GM08714 (cell line): ENCODE data around the gene UPF2.

Experiments
- H3K4me3 ChIP-seq: fragments of 200-500 bp; sonication (Bioruptor generic); 2 replicates; pipeline ENCODE4 v1.5.1; 2014; ENCODE audit warnings: mild to moderate bottlenecking, low read length, inconsistent platforms
- ZNF274 ChIP-seq: IDR thresholded peaks from 2 replicates; pipeline ENCODE4 v1.6.1; 2012; ENCODE audit warnings: mild to moderate bottlenecking, low read depth, low read length

UPF2 gene

DNA sequence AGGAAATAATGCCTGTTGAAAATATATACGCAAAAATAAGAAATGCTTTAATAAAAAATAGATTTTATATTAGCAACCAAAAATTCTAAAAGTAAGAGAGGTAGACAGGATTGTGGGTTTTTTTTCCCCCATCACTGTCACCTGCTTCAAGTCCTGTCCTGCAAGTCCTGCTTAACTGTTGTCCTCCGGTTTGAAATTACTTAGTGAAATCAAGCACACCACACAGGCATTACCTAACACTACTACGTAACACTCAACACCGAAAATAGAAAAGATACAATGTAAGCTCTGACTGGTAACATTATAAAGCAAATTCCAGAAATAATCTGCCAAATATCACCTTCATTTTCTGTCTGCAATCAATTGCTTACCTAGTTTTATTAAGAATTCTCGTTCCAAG, 90.9 kb downstream of the UPF2 start:
- H3K4me3 ChIP-seq: no peak overlapping the region
- TF ChIP-seq ZNF274: no peak

DNA sequence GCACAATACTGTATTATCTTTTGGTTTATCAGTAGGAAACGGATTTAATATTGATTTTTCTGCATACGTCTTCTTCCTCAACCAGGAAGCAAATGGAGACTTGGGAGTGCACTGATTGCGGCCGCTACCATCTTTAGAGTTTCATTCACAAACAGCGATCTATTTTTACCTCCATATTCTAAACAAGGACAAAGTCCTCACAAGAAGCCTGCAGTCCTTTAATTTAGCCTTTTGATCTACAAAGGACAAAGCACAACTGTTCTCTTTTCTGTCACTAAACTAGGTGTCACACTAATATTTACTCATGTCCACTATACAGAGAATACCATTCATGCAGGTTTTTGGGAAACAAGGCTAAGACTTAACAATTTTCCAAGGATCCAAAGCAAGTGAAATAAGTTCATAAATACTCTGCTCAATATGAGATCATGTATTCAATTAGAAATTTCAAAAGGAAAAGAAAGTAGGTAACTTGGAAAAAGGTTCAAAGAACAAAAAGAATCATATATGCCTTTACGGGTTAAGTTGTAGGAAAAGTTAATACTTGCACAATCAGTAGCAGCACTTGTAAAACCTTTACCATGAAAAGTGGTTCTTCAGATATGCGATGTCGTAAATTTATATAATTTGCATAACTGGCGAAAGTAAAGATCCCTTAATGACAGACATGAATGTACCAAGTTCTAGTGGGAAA, 92.1 kb downstream of the UPF2 start:
- no peak overlapping the region for H3K4me3 ChIP-seq
- TF ChIP-seq ZNF274: no peak

DNA sequence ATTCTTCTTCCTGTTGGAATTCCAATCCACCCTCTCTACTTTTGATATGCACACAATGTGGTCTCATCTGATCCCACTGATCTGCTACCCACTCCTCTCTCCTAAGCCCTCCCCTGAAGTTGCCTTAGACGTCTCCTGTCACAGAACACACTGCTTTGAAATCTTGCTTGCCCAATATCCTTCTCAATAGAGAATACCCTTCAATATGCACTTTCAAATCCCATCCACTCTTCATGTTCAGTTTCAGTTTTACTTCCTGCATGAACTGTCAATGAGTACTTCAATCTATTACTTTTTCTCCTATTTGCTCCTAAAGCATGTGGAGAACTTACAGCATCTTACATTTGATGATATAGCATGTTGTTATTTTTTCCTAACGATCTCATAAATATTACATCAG, 93.5 kb downstream of the UPF2 start:
- H3K4me3 ChIP-seq: no peak overlapping the region
- TF ChIP-seq ZNF274: no peak

DNA sequence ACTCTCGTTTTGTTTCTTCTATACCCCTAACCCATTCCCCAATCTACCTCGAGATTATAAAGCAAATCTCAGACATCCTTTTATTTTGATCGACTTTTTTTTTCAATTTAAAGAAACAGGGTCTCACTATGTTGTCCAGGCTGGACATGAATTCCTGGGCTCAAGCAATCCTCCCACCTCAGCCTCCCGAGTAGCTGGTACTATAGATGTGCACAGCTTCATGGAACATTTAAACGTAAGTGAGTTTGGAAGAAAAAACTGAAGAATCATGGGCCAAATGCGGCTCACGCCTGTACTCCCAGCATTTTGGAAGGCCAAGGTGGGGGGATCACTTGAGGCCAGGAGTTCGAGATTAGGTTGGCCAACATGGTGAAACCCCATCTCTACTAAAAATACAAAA, 96.0 kb downstream of the UPF2 start:
- TF ChIP-seq ZNF274: no peak

DNA sequence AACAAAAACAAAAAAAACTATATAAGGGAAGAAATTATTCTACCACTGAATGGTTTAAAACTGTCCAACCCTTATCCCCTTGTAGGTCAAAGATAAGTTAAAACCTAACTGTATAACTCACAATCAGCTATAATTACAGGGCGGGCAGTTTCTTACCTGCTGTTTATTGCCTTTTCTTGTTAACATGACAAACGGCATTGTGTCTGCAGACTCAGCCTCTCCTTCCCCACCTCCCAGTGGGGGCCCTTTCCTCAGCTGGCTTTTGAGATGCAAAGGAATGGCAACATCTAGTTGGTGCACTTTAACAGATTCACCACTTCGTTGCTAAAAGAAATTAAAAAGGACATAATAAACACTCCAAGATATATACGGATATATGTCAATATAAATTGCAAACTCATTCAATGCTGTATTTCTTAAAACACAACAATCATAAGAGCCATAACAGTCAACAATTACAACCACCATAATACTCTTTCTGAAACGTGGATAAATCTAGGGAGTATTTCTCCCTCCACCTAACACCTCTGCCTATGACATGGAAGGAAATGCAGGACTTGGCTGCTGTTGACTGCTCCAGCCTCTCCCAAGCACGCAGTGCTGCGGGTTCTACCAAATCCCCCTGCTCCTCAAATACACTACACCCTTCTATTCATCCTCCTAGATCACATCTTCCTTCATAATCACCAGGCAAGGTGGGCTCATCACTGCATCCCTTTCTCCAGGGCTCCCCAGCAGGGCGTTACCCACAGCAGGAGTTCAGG, 106.0 kb downstream of the UPF2 start:
- TF ChIP-seq ZNF274: no peak
- no peak overlapping the region for H3K4me3 ChIP-seq

More for the DNA sequence above, 96.0 kb downstream of the UPF2 start:
- H3K4me3 ChIP-seq: no peak overlapping the region

DNA sequence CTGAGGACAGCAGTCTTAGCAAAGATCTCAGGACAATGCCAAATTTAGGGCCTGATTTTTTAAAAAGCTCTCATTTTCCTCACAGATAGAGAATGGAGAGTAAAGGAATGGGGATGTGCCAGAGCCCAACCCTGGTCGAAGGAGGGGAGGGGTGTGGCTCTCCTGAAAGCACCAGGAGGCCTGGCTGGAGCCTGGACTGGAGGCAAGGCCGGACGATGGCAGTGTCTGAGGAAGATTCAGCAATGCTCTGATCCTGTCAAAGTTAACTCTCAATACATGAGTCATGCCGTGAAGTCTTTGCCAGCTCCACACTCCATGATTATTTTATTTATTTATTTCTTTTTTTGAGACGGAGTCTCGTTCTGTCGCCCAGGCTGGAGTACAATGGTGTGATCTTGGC, 108.3 kb downstream of the UPF2 start:
- H3K4me3 ChIP-seq: no peak overlapping the region
- no peak for TF ChIP-seq ZNF274

DNA sequence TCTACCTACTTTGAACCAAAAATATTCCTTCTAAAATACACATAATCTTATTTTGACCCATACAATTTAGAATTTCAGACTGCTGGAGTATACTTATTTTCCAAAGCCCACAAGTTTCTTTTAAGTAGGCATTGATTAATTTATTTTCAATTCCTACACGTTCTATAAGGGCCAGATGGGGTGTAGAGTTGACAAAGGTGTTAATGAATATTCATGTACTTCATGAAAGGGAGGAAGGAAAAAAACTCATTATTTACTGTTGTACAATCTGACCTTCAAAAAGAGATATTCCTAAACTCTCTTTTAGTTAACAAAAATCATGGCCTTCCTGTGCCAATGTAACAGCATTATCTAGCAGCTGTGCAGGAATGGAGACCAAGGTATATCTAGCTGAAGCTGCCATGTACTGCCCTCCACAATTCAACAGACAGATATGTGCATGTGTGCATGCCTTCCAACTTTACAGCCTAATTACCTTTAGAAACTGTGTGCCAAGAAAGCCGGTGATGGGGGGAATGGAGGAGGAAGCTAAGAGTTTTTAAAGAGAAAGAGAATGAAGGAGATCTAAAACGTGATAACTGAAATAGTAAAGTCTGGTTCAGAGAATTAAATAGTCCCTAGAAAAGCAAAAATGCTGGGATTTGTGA, 108.9 kb downstream of the UPF2 start:
- no peak for TF ChIP-seq ZNF274
- no peak overlapping the region for H3K4me3 ChIP-seq

DNA sequence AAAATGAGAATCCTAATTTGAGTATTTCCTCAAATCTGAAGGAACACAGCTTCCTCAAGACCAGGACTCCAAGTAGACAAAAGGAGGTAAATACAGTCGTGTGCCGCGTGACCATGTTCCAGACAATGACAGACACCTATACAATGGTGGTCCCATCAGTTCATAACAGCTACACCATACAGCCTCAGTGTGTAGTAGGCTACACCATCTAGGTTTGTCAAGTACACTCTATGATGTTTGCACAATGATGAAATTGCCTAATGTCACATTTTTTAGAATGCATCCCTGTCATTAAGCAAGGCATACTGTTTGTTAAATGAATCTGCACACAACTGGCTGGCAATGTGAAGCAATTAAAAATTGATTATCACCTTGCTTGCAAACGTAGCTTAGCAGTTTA, 111.6 kb downstream of the UPF2 start:
- H3K4me3 ChIP-seq: no peak overlapping the region
- no peak for TF ChIP-seq ZNF274

DNA sequence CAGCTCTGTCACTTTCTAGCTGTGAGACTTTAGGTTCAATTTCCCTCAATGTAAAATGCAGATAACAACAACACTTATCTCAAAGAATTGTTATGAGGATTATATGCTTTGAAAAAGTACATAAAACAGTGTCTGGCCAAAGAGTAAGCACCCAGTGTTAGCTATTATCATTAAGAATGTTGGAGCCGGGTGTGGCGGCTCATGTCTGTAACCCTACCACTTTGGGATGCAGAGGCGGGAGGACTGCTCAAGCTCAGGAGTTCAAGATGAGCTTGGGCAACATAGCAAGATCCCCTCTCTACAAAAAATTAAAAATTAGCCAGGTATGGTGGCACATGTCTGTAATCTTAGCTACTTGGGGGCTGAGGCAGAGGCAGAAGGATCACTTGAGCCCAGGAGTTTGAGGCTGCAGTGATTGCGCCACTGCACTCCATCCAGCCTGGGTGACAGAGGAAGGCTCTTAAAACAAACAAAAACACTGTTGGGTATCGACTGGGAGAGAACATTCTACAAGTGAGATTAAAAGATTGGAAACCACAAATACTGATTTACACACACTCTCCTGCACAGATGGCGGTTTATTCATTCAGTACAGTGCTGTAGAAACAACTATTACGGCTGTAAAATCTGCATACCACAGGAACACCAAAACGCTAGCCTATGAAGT, 112.2 kb downstream of the UPF2 start:
- no peak for TF ChIP-seq ZNF274
- H3K4me3 ChIP-seq: no peak overlapping the region

DNA sequence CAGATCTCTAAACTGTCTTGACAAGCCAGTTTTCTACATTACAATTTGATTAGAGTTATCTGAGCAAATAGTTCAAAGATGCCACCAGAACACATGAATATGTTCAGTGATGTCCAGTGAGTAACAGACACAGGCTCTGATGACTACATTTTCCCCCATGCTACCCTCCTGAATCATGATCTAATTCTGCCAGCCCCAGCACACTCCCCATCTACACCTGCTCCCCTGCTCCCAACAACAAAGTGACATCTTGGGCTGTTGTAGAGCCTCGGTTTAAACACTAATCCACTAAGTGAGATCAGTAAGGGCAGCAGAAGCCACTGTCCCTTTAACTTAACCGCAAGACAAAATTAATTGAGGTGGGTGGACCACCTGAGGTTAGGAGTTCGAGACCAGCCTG, 114.9 kb downstream of the UPF2 start:
- H3K4me3 ChIP-seq: no peak overlapping the region
- TF ChIP-seq ZNF274: no peak

DNA sequence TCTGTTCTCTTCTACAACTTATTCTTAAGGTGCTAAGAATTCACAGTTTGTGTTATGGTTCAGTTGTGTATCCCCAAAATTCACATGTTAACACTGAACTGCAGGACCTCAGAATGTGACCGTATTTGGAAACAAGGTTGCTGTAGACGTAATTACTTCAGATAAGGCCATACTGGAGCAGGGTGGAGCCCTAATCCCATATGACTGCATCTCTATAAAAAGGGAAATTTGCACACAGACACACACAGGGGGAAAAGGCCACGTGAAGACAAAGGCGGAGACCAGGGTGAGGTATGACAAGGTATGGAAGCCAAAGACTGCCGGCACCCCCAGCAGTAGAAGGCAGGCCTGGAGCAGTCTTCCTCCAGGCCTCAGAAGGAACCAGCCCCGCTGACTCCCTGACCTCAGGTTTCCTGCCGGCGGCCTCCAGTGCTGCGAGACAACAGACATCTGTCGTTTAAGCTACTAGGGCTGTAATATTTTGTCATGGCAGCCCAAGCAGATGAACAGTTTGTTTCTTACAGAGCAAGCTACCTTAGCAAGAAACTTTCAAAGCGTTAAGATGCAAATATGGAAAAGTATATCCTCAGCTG, 120.7 kb downstream of the UPF2 start:
- no peak overlapping the region for H3K4me3 ChIP-seq
- TF ChIP-seq ZNF274: no peak

DNA sequence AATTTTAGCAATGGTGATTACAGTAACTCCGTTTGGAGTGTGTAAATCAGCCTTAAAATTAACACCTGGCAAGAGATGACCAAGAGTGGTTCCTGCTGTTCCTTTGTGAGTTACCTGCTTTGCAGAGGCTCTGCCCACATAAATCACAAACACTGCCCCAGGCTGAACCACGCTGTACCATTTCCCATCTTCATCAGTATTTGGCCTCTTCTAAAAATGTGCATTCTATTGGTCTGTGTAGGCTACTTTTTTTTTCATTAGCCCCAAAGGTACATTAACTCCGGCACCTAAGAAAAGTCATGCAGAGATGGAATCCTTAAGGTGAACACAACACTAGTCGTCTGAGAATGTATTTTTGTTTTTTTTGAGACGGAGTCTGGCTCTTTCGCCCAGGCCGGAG, 123.3 kb downstream of the UPF2 start:
- no peak for TF ChIP-seq ZNF274
- no peak overlapping the region for H3K4me3 ChIP-seq

DNA sequence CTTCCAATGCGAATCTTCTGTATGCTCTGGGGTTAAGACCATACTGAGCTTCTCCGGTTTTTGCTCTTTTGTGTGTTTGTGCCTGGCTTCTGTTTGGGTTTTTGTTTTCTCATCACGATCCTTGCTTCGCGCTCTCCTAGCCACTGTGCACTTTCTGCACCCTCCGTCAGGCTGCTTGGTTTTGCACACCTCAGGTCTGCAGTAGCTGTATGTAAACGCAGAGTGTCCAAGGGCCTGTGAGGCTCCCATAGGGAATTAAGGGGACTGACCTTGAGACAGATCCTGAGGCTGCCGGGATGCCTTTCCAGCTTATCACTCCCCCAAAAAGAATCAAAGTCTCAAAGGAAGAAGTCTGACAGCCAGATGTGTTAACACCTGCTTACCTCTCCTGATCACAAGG, 124.2 kb downstream of the UPF2 start:
- H3K4me3 ChIP-seq: no peak overlapping the region
- TF ChIP-seq ZNF274: no peak

DNA sequence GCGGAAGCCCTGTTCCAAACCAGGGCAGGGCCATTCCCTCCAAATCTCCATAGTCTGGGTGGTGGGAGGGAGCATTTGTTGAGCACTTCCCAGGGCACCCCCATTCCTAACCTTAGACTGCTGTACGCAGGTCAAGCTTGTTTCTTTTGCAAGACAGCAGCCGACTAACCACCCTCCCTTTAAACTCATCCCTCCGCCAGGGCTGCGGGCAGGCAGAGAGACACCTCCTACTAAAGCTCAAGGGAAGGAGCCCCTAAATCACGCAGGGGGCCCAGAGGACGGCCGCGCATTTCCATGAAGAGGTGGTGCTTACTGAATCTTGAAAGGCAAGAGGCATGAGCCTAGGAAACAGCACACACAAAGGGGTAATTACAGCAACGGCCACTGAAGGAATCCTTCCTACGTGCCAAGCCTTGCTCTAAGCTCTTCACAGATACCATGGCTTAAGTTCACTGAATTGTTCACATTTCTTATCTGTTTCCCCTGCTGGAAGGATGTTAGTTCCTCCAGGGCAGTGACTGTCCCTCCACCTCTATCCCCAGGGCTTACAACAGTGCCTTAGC, 129.4 kb downstream of the UPF2 start:
- no peak for TF ChIP-seq ZNF274
- H3K4me3 ChIP-seq: no peak overlapping the region

DNA sequence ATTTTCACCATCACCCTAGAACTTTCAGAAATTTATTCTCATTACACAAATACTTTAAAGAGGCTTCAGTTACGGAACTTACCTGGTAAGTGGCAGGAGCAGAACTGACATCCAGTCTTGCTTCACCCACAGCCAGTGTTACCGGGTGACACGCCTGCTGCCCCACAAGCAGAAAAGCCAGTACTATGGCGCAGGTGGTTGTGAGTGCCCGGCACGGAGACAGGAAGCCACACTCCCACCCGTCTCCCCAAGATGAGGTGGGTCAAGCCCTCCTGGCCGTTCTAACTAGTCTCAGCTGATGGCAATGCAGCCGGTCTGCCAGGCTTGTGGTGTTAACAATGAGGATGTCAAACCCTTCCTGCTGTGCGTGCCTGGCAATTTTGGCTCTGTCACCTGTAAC, 132.5 kb downstream of the UPF2 start:
- no peak for TF ChIP-seq ZNF274
- H3K4me3 ChIP-seq: no peak overlapping the region
